ENCODE measurements around the gene NF1.
"Not testable (repeated sequence)": the region's sequence is repeated elsewhere in the genome, so short reads cannot be mapped to it uniquely, and the experiment has no call there.

Gene NF1

GRCh38 chr17:31269036-31269577, 174.3 kb downstream of the NF1 start:
- DNase-seq: no peak

- DNase-seq: no peak
Observed at GRCh38 chr17:31269578-31269983, 174.8 kb downstream of the NF1 start.

- no peak for DNase-seq
Observed at GRCh38 chr17:31272236-31272635, 177.5 kb downstream of the NF1 start.

- no peak for DNase-seq
Observed at GRCh38 chr17:31272803-31273202, 178.0 kb downstream of the NF1 start.

DNA sequence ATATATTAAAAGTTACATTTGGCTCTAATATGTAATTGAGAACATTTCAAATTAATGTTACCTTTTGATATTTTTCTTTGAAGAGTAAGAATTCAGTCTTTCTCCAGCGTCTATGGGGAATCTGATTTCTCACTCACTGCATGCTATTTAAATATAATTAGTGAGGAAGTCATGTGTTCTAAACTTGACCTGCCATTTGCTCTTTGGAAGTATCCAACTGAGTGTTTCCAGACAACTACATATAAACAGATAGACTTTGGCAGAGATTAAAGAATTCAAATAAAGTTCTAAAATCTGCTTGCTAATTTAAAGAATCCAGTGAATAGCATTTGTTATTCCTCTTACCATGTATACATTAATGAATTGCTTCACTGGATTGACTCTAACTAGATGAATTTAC, 178.7 kb downstream of the NF1 start:
- no peak for DNase-seq

DNA sequence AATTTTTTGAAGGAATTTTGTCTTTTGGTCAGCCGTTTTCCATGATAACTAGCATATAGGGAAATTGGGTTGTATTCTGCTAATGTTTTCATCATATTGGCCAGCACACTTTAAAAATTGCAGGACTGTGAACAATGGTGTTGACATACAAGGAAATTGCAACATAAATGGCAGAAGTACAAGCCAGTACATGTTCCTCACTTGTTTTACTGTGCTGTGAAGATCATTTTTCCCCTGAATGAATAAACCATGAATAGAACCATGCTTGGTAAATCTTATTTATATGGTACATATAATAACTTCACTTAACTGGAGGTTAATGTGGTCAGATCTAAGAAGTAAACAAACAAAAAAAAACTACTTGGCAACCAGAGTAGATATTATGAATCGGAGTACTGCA, 179.5 kb downstream of the NF1 start:
- no peak for DNase-seq

DNA sequence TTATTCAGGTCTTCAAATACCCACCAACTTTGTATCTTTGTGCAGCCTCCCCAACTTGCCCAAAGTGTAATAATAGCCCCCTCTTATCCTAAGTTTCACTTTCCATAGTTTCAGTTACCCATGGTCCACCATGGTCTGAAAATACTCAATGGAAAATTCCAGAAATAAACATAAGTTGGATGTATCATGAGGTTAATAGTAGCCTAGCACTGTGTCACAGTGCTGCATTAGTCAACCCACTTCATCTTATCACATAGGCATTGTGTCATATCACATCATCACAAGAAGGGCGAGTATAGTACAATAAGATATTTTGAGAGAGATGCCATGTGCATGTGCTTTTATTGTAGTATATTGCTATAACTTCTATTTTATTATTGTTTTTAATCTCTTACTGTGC, 180.3 kb downstream of the NF1 start:
- DNase-seq: no peak

GRCh38 chr17:31279401-31279800, 184.6 kb downstream of the NF1 start:
- DNase-seq: no peak

DNA sequence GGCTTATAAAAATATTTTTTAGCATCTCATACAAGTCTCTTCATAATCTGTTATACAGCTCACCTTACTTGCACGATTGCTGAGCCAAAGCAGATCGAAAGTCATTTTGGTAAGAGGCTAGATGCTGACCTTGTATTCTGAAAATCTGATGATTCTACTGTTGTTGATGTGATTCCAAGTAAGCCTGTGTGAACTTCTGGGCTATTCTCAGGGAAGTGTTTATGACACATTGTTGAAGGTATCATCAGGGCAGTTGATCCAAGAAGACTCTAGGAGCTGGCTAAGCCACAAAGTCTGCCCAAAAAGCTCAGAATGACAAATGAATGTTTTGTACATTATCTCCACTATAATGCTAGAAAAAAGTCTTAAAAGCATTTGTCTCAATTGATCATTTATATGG, 186.3 kb downstream of the NF1 start:
- no peak for DNase-seq

DNA sequence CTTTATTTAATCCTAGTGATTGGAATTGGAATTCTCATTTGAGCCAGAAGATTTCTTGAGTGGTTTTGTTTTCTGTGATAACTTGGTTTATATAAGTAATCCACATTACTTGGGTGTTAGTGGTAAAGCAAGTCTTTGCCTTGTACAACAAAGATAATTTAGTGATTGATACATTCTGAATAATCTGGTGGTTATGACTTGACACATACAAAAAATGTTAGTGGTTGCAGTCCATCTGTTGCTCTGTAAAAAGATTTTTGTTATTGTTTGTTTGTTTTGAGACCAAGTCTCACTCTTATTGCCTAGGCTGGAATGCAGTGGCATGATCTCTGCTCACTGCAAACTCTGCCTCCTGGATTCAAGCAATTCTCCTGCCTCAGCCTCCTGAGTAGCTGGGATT, 189.1 kb downstream of the NF1 start:
- DNase-seq: no peak

GRCh38 chr17:31286587-31286986, 191.8 kb downstream of the NF1 start:
- no peak for DNase-seq

DNA sequence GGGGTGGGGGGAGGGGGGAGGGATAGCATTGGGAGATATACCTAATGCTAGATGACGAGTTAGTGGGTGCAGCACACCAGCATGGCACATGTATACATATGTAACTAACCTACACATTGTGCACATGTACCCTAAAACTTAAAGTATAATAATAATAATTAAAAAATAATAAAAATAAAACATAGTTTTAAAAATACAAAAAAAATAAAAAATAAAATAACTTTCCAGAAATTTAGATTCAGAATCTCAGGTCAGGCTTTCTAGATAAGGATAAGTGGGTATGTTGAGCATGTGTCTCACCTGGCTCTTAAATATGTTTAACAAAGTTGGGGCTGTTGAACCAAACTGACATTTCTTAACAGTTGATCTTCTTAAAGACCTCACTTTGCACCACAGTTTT, 193.2 kb downstream of the NF1 start:
- not testable (repeated sequence) for DNase-seq

GRCh38 chr17:31289790-31290189, 195.0 kb downstream of the NF1 start:
- no peak for DNase-seq

DNA sequence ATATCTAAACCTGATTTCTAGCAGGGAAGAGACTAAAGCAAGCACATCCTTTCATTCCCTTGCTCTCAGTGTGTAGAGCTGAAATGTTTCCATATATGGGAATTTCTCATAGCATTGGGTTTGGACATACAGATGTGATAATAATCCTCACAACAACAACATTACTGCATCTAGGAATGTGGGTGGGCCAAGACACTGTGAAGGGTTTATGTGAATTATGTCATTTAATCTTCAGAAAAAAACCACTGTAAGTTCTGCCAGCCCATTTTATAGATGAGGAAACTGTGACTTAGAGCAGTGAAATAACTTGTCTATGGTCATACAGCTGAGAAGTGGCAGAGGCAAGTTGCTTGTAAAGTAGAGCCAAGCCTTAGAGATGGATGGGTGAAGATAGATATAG, 197.0 kb downstream of the NF1 start:
- no peak for DNase-seq

DNA sequence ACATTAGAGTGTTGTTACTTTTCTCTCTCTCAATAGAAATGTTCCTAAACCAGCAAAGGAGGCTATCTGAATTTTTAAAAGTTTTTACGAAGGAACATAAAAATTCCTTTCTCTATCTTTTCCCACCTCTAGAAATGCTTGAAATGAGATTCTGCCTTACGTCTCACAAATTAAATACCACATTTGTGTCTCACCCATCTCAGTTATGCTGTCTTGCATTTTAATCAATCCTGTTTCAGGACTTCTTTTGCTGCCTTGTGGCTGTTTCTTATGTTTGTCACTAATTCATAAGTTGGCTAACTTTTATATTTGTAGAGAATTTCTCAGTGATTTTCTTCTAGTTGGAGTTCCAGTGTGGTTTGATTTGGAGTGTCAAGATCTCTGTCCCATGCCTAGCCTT, 198.8 kb downstream of the NF1 start:
- DNase-seq: no peak

- no peak for DNase-seq
Observed at GRCh38 chr17:31294231-31294630, 199.5 kb downstream of the NF1 start.

DNA sequence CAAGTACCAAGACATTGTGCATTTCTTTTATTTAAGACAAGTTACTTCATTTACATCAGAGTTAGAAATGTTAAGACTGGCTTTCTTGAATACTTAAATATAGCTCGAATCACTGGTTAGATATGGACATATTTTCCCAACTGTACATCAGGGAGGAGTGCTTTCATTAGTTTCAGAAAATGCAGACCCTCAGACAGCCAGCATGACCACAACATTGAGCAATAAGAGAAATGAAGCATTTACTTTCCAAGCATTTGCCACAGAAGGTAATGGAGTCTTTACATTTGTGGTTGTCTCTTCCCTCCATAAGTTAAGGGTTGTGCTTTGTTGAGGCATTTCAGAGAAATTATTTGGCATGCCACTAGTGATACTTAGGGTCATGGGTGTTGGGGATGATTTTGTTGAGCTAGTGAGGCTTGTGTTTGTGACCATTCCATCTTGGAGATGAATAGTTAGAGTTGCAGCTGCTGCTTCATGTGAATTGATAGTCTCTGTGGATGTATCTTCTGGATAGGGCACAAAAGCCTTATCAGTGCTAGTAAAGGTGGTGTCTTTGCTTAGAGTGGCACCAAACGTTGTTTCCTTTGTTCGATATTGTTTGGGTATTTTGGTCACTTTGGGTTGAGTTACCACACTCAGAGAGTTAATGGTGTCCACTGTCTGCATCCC, 200.2 kb downstream of the NF1 start:
- DNase-seq: no peak

GRCh38 chr17:31295489-31295871, 200.7 kb downstream of the NF1 start:
- no peak for DNase-seq

DNA sequence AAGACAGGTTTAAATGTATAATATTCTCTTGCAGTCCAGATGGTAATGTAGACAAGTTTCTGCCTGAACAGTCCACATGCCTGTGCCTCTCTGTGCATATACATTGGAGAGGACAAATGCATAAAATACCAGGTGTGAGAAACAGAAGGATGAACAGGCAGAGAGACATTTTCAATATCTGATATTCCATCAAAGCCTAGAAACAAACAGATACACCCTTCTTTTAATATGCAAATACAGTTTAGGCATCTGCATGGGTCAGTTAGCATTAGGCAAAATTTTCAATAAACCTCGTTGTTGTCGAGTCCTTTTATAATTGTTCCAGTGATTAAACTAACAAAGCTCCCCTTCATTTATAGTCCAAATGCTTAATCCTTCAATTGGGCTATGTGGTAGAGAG, 201.4 kb downstream of the NF1 start:
- no peak for DNase-seq

GRCh38 chr17:31297090-31297489, 202.3 kb downstream of the NF1 start, which contains the start of gene OMG:
Gene OMG (minus strand): TSS chr17:31297239. CDS start chr17:31296331, 908 bp downstream.
- DNase-seq: no peak

DNA sequence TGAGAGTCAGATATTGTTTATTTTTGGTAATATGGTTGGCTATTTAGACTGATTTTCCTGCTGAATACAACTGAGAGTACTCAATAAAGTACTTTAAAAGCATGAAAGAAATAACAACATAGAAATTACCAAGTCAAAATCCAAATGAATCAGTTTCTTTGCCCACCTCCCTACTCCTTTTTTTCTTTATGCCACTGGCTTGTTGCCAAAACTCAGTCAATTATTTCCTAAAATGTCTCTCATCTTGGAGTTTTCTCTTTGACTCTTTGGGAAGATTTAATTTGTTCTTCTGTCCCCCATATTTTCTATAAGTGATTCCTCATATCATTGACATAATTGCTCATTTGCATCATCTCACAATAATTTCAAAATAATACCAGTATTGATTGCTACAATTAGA, 204.8 kb downstream of the NF1 start:
- no peak for DNase-seq

- DNase-seq: no peak
Observed at GRCh38 chr17:31307640-31308039, 212.9 kb downstream of the NF1 start.

- no peak for DNase-seq
Observed at GRCh38 chr17:31308372-31309334, 213.9 kb downstream of the NF1 start.

DNA sequence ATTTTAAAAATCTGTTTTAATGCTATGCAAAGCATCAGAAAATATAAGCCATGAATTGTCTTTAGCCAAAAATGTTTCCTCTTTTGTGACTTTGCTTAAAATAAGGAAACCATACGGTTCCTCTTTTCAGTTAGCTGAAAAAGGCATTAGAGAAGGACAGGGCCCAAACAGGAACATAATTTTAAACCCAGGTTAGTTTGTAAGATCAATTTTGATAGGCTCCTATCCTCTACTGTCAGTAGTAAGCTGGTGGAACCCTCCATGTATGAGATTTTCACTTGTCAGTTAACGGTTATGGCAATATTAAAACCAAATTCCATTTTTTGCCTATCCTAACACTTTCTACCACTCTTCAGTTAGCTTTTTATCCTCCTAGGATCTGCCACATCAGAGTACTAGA, 214.8 kb downstream of the NF1 start:
- no peak for DNase-seq

Measured in CD4-positive, alpha-beta T cell treated with Interleukin-15 for 1 hour (primary cell).